Stomach (tissue), 4 donors: ENCODE results near the gene ARSD.

Source experiments
- CTCF ChIP-seq, 7 experiments: fragments of 450-650 bp in 4 of 7; fragments of 200-600 bp in 3 of 7; sonication (generic) in 3 of 7; IDR thresholded peaks; one replicate each; pipeline ENCODE4 v1.5.1; 2016 to 2019; ENCODE audit warnings: antibody characterized with exemption in 7 of 7, control low read depth in 2 of 7, mild to moderate bottlenecking in 1 of 7
- EP300 ChIP-seq: sonication (generic); formaldehyde crosslinking; IDR thresholded peaks from one replicate; pipeline ENCODE4 v1.6.1; 2017; ENCODE audit warnings: antibody characterized with exemption
- POLR2A ChIP-seq, 4 donors: fragments of 450-650 bp; IDR thresholded peaks; one replicate each; pipeline ENCODE4 v1.6.1; 2016; ENCODE audit warnings: antibody characterized with exemption in 4 of 4, control low read depth in 2 of 4, mild to moderate bottlenecking in 1 of 4, moderate library complexity in 1 of 4
- POLR2AphosphoS5 ChIP-seq, 3 donors: sonication (generic); formaldehyde crosslinking; IDR thresholded peaks; one replicate each; pipeline ENCODE4 v1.6.1; 2016; ENCODE audit warnings: antibody characterized with exemption in 3 of 3

GRCh38 chrX:2888309-2888708 lies 40.8 kb downstream of the ARSD start:
- TF ChIP-seq CTCF (IDR thresholded peaks at IDR 0.05) (no peak), POLR2AphosphoS5 (IDR thresholded peaks at IDR 0.05) (no peak), POLR2A (IDR thresholded peaks at IDR 0.05) (no peak), EP300 (no peak)
